ENCODE data around the gene CDH23. TPM values are rescaled to one million over a fixed set of nuclear protein-coding genes. Genes with fewer than 3 reads are reported as not detected.

CDH23 gene
- total RNA-seq, 1 experiment from 2014 or later = 2.9 TPM

DNA sequence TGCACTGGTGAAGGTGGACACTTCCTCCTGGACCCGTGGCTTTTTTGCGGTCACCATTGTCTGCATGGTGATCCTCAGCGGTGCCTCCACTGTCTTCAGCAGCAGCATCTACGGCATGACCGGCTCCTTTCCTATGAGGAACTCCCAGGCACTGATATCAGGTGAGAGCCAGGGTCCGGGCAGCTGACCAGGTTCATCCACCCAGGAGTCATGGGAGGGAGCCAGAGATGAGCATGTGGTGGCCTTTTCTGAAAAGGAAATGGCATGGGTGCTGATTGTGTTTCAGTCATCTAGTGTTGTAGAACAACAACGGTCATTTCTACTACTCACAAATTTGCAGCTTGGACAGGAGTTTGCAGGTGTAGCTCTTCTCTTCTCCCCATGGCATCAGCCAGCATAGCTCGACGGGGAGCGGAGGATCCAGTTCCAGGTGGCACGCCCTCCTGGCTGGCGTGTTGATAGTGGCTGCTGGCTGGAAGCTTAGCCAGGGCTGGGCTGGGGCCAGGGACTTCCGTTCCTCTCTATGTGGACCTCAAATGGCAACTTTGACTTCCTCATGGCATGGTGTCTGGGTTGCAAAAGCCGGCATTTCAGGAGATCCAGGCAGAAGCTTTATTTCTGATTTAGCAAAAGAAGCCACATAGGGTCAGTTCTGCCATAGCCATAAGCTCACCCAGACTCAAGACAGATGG lies 44.9 kb upstream of the CDH23 start (continued):
- TF ChIP-seq, protein P1, sequence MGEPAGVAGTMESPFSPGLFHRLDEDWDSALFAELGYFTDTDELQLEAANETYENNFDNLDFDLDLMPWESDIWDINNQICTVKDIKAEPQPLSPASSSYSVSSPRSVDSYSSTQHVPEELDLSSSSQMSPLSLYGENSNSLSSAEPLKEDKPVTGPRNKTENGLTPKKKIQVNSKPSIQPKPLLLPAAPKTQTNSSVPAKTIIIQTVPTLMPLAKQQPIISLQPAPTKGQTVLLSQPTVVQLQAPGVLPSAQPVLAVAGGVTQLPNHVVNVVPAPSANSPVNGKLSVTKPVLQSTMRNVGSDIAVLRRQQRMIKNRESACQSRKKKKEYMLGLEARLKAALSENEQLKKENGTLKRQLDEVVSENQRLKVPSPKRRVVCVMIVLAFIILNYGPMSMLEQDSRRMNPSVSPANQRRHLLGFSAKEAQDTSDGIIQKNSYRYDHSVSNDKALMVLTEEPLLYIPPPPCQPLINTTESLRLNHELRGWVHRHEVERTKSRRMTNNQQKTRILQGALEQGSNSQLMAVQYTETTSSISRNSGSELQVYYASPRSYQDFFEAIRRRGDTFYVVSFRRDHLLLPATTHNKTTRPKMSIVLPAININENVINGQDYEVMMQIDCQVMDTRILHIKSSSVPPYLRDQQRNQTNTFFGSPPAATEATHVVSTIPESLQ (CRISPR knock-in tag; IDR thresholded peaks at IDR 0.05) = no peak

DNA sequence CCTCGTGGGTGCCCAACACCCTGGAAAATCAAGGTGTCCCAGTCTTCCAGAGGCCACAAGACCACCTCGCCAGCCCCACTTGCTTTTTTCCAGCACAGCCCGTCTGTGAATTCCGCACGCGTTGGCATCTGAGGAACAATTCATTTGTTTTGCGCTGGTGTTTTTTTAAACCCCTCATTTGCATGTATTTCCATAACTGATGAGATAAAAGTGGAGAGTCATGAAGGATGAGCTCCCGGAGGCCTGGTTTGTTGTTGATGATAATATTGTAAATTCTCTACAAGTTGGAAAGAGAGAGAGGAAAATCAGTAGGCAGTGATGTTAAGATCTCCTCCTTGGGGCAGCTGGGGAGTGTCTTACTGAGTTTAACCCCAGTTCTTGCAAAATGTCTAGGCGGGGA lies 43.1 kb upstream of the CDH23 start:
- no peak overlapping the region for H3K27ac Mint-ChIP-seq
- ChIA-PET CTCF (no interaction called here), POLR2A (no interaction called here)
- peaks cover 3% of the 10 kb centered on the region; the same call in 1 of the 2 replicates for H3K36me3 Mint-ChIP-seq
- H3K27me3 Mint-ChIP-seq (ENCODE audit: low read depth) = no peaks in the 10 kb centered on the region
- no peaks in the 10 kb centered on the region for H3K9me3 Mint-ChIP-seq
- DNase-seq (ENCODE audit: low spot score) = no peak
- TF ChIP-seq NFE2L1 (CRISPR knock-in tag; IDR thresholded peaks at IDR 0.05) (no peak), FOXP1 (CRISPR knock-in tag; IDR thresholded peaks at IDR 0.05; ENCODE audit: borderline replicate concordance) (no peak), SMAD4 (CRISPR knock-in tag; IDR thresholded peaks at IDR 0.05) (no peak)
- TF ChIP-seq, protein P2, sequence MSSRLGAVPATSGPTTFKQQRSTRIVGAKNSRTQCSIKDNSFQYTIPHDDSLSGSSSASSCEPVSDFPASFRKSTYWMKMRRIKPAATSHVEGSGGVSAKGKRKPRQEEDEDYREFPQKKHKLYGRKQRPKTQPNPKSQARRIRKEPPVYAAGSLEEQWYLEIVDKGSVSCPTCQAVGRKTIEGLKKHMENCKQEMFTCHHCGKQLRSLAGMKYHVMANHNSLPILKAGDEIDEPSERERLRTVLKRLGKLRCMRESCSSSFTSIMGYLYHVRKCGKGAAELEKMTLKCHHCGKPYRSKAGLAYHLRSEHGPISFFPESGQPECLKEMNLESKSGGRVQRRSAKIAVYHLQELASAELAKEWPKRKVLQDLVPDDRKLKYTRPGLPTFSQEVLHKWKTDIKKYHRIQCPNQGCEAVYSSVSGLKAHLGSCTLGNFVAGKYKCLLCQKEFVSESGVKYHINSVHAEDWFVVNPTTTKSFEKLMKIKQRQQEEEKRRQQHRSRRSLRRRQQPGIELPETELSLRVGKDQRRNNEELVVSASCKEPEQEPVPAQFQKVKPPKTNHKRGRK (CRISPR knock-in tag; IDR thresholded peaks at IDR 0.05; ENCODE audit: borderline replicate concordance) = no peak
- TF ChIP-seq, protein P3, sequence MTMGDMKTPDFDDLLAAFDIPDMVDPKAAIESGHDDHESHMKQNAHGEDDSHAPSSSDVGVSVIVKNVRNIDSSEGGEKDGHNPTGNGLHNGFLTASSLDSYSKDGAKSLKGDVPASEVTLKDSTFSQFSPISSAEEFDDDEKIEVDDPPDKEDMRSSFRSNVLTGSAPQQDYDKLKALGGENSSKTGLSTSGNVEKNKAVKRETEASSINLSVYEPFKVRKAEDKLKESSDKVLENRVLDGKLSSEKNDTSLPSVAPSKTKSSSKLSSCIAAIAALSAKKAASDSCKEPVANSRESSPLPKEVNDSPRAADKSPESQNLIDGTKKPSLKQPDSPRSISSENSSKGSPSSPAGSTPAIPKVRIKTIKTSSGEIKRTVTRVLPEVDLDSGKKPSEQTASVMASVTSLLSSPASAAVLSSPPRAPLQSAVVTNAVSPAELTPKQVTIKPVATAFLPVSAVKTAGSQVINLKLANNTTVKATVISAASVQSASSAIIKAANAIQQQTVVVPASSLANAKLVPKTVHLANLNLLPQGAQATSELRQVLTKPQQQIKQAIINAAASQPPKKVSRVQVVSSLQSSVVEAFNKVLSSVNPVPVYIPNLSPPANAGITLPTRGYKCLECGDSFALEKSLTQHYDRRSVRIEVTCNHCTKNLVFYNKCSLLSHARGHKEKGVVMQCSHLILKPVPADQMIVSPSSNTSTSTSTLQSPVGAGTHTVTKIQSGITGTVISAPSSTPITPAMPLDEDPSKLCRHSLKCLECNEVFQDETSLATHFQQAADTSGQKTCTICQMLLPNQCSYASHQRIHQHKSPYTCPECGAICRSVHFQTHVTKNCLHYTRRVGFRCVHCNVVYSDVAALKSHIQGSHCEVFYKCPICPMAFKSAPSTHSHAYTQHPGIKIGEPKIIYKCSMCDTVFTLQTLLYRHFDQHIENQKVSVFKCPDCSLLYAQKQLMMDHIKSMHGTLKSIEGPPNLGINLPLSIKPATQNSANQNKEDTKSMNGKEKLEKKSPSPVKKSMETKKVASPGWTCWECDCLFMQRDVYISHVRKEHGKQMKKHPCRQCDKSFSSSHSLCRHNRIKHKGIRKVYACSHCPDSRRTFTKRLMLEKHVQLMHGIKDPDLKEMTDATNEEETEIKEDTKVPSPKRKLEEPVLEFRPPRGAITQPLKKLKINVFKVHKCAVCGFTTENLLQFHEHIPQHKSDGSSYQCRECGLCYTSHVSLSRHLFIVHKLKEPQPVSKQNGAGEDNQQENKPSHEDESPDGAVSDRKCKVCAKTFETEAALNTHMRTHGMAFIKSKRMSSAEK (CRISPR knock-in tag; IDR thresholded peaks at IDR 0.05; ENCODE audit: borderline replicate concordance) = no peak
- no peak for ATAC-seq
- H3K4me1 Mint-ChIP-seq = peaks cover 17% of the 10 kb centered on the region
- H3K4me3 Mint-ChIP-seq = no peak overlapping the region

DNA sequence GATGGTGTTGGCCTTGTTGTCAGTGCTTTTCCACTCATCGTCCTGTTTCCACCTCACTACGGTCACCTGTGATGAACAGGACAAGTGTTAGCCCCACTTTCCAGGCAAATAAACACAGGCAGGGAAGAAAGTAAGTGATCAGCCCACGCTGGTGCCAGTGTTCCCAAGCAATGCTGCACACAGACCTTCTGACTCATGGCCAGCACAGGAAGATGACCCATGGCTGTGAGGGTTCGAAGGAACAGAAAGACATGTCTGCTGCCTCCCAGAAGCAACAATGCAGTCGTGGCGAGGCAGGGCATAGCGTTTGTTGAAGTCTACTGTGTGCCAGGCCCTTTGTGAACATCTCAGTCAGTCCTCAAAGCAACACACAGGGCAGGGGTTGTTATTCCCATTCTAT lies 41.9 kb upstream of the CDH23 start:
- ChIA-PET CTCF (no interaction called here), POLR2A (no interaction called here)
- no peak for DNase-seq (ENCODE audit: low spot score)
- no peaks in the 10 kb centered on the region for H3K27me3 Mint-ChIP-seq (ENCODE audit: low read depth)
- no peaks in the 10 kb centered on the region for H3K9me3 Mint-ChIP-seq
- TF ChIP-seq SOX15 (CRISPR knock-in tag; IDR thresholded peaks at IDR 0.05) (no peak), ESRRA (CRISPR knock-in tag; IDR thresholded peaks at IDR 0.05; ENCODE audit: borderline replicate concordance) (no peak), ZNF416 (CRISPR knock-in tag; IDR thresholded peaks at IDR 0.05) (no peak), ZNF232 (CRISPR knock-in tag; IDR thresholded peaks at IDR 0.05) (no peak)
- TF ChIP-seq, protein P4, sequence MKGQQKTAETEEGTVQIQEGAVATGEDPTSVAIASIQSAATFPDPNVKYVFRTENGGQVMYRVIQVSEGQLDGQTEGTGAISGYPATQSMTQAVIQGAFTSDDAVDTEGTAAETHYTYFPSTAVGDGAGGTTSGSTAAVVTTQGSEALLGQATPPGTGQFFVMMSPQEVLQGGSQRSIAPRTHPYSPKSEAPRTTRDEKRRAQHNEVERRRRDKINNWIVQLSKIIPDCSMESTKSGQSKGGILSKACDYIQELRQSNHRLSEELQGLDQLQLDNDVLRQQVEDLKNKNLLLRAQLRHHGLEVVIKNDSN (CRISPR knock-in tag; IDR thresholded peaks at IDR 0.05) = no peak
- H3K4me1 Mint-ChIP-seq = peaks cover 10% of the 10 kb centered on the region
- peaks cover 14% of the 10 kb centered on the region; the same call in 1 of the 2 replicates for H3K36me3 Mint-ChIP-seq
- H3K27ac Mint-ChIP-seq = no peak overlapping the region
- H3K4me3 Mint-ChIP-seq = no peak overlapping the region
- ATAC-seq = no peak

DNA sequence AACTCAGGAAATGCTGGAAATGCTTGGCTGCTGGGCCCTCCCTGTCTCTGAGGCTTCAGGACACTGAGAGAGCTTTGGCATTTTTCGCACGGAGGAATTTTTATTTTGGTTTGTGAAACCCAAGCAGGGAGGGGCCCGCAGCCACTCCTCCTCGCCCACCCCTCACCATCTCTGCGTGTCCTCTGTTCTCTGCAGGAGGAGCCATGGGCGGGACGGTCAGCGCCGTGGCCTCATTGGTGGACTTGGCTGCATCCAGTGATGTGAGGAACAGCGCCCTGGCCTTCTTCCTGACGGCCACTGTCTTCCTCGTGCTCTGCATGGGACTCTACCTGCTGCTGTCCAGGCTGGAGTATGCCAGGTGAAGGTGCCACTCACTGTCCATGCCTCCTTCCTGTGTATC lies 40.8 kb upstream of the CDH23 start:
- Mint-ChIP-seq H3K27me3 (ENCODE audit: low read depth) (no peaks in the 10 kb centered on the region), H3K4me3 (no peak overlapping the region), H3K27ac (no peak overlapping the region), H3K36me3 (peaks cover 14% of the 10 kb centered on the region; the same call in 1 of the 2 replicates), H3K4me1 (peaks cover 4% of the 10 kb centered on the region), H3K9me3 (no peaks in the 10 kb centered on the region)
- ATAC-seq (no peak), DNase-seq (ENCODE audit: low spot score) (no peak)
- ChIA-PET CTCF (no interaction called here), POLR2A (no interaction called here)
- TF ChIP-seq, protein P5, sequence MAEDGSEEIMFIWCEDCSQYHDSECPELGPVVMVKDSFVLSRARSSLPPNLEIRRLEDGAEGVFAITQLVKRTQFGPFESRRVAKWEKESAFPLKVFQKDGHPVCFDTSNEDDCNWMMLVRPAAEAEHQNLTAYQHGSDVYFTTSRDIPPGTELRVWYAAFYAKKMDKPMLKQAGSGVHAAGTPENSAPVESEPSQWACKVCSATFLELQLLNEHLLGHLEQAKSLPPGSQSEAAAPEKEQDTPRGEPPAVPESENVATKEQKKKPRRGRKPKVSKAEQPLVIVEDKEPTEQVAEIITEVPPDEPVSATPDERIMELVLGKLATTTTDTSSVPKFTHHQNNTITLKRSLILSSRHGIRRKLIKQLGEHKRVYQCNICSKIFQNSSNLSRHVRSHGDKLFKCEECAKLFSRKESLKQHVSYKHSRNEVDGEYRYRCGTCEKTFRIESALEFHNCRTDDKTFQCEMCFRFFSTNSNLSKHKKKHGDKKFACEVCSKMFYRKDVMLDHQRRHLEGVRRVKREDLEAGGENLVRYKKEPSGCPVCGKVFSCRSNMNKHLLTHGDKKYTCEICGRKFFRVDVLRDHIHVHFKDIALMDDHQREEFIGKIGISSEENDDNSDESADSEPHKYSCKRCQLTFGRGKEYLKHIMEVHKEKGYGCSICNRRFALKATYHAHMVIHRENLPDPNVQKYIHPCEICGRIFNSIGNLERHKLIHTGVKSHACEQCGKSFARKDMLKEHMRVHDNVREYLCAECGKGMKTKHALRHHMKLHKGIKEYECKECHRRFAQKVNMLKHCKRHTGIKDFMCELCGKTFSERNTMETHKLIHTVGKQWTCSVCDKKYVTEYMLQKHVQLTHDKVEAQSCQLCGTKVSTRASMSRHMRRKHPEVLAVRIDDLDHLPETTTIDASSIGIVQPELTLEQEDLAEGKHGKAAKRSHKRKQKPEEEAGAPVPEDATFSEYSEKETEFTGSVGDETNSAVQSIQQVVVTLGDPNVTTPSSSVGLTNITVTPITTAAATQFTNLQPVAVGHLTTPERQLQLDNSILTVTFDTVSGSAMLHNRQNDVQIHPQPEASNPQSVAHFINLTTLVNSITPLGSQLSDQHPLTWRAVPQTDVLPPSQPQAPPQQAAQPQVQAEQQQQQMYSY (CRISPR knock-in tag; IDR thresholded peaks at IDR 0.05) = no peak
- TF ChIP-seq MXD4 (CRISPR knock-in tag; IDR thresholded peaks at IDR 0.05; ENCODE audit: borderline replicate concordance) (no peak), NR3C1 (CRISPR knock-in tag; conservative IDR thresholded peaks at IDR 0.05; ENCODE audit: low read depth) (no peak), FOXK1 (CRISPR knock-in tag; IDR thresholded peaks at IDR 0.05) (no peak)

All from WTC11 (cell line).